Panc1 (cell line): Measurements from ENCODE around the gene CD164L2.

ENCODE experiments used
- POLR2AphosphoS5 ChIP-seq: IDR thresholded peaks from 2 replicates; pipeline ENCODE4 v1.6.1; 2012; ENCODE audit warnings: mild to moderate bottlenecking, low read depth, low read length, moderate library complexity
- SIN3A ChIP-seq: IDR thresholded peaks from 2 replicates; pipeline ENCODE4 v1.6.1; 2012; ENCODE audit warnings: low read depth, mild to moderate bottlenecking, low read length, moderate library complexity, borderline replicate concordance; ENCODE audit not compliant: insufficient read depth
- TCF7L2 ChIP-seq: IDR thresholded peaks from 2 replicates; pipeline ENCODE4 v1.6.1; 2011; ENCODE audit warnings: mild to moderate bottlenecking, low read depth, low read length, inconsistent platforms
- TF ChIP-seq, protein P1 (sequence below): fragments of 450-650 bp; IDR thresholded peaks from 2 replicates; pipeline ENCODE4 v1.5.1; 2017; ENCODE audit warnings: mild to moderate bottlenecking
- TF ChIP-seq, protein P2 (sequence below), 2 experiments: IDR thresholded peaks; 2 replicates each; pipeline ENCODE4 v1.6.1; 2011 to 2012; ENCODE audit warnings: low read depth in 2 of 2, control low read depth in 1 of 2, low read length in 1 of 2, mild to moderate bottlenecking in 1 of 2, moderate library complexity in 1 of 2; ENCODE audit not compliant: insufficient read depth in 1 of 2

DNA sequence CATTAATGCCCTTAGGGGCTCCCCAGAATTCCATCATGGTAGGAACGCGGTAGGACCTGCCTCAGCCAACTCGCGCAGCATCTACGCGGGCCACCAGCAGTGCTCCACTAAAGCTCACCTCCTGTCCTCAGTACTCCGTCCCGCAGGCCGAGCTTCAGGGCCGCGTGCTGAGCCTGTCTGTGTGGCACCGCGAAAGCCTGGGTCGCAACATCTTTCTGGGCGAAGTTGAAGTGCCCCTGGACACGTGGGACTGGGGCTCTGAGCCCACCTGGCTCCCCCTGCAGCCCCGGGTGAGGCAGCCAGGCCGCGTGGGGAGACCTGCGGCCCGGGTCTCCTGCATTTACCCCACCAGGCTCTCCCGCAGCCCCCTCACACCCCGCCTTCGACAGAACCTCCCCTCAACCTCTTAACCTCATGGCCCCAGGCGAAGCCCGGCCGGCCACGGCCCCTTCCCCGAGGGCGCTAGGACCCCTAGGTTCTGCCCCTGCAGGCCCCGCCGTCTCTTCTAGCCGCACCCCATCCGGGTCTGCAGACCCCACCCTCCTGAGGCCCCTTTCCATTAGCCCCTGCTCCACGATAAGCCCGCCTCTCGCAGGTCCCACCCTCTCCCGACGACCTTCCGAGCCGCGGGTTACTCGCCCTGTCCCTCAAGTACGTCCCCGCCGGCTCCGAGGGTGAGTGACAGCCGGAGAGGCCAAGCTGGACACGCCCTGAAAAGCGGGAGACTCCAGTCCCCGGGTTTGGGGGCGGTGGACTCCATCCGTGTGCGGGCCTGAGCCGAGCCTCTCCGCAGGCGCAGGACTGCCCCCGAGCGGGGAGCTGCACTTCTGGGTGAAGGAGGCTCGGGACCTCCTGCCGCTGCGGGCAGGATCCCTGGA is 32.2 kb downstream of the CD164L2 start:
- TF ChIP-seq, protein P1, sequence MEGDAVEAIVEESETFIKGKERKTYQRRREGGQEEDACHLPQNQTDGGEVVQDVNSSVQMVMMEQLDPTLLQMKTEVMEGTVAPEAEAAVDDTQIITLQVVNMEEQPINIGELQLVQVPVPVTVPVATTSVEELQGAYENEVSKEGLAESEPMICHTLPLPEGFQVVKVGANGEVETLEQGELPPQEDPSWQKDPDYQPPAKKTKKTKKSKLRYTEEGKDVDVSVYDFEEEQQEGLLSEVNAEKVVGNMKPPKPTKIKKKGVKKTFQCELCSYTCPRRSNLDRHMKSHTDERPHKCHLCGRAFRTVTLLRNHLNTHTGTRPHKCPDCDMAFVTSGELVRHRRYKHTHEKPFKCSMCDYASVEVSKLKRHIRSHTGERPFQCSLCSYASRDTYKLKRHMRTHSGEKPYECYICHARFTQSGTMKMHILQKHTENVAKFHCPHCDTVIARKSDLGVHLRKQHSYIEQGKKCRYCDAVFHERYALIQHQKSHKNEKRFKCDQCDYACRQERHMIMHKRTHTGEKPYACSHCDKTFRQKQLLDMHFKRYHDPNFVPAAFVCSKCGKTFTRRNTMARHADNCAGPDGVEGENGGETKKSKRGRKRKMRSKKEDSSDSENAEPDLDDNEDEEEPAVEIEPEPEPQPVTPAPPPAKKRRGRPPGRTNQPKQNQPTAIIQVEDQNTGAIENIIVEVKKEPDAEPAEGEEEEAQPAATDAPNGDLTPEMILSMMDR = no peak
- TF ChIP-seq POLR2AphosphoS5 = no peak
- TF ChIP-seq SIN3A = no peak
- TF ChIP-seq TCF7L2 = no peak
- TF ChIP-seq, protein P2, sequence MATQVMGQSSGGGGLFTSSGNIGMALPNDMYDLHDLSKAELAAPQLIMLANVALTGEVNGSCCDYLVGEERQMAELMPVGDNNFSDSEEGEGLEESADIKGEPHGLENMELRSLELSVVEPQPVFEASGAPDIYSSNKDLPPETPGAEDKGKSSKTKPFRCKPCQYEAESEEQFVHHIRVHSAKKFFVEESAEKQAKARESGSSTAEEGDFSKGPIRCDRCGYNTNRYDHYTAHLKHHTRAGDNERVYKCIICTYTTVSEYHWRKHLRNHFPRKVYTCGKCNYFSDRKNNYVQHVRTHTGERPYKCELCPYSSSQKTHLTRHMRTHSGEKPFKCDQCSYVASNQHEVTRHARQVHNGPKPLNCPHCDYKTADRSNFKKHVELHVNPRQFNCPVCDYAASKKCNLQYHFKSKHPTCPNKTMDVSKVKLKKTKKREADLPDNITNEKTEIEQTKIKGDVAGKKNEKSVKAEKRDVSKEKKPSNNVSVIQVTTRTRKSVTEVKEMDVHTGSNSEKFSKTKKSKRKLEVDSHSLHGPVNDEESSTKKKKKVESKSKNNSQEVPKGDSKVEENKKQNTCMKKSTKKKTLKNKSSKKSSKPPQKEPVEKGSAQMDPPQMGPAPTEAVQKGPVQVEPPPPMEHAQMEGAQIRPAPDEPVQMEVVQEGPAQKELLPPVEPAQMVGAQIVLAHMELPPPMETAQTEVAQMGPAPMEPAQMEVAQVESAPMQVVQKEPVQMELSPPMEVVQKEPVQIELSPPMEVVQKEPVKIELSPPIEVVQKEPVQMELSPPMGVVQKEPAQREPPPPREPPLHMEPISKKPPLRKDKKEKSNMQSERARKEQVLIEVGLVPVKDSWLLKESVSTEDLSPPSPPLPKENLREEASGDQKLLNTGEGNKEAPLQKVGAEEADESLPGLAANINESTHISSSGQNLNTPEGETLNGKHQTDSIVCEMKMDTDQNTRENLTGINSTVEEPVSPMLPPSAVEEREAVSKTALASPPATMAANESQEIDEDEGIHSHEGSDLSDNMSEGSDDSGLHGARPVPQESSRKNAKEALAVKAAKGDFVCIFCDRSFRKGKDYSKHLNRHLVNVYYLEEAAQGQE (IDR thresholded peaks at IDR 0.05; ENCODE audit: insufficient read depth in 1 of 2, low read depth in 2 of 2, low read length in 1 of 2) = no peak
